ENCODE data around the gene RCN2. TPM values are rescaled to one million over a fixed set of nuclear protein-coding genes. Genes with fewer than 3 reads are reported as not detected.

The RCN2 gene
- total and polyA plus RNA-seq, 7 donors, result 16.6 to 30.1 (median 22.3) TPM

GRCh38 chr15:76996526-76997401, 65.2 kb downstream of the RCN2 start:
- peak in 2 of 4 donors; percentile 45 to 56 for ATAC-seq
- H3K36me3 ChIP-seq (ENCODE audit: insufficient read depth in 1 of 2, low read depth in 1 of 2), result no peaks in the 10 kb centered on the region
- WGBS, 3 donors, result 54 to 67% (median 63%) methylated on average over 13 to 14 of the region's 14 CpGs
- H3K27me3 ChIP-seq (ENCODE audit: insufficient read depth in 3 of 3, low read length in 2 of 3), result peaks cover 0 to 3% (median 0%) of the 10 kb centered on the region in 3 donors
- no peak overlapping the region for H3K27ac ChIP-seq
- TF ChIP-seq CTCF (IDR thresholded peaks at IDR 0.05), result peak; percentile 5
- H3K9me3 ChIP-seq, result no peaks in the 10 kb centered on the region
- peaks cover 6% of the 10 kb centered on the region for H3K4me1 ChIP-seq
- intact Hi-C loops (cut with DNase I), result no loop called here
- peak in 1 of 2 donors; percentile 52 for DNase-seq
- peak overlapping the region; percentile 38 for H3K4me3 ChIP-seq

- DNase-seq (no peak), ATAC-seq (no peak)
- Histone ChIP-seq H3K27me3 (ENCODE audit: insufficient read depth in 3 of 3, low read length in 2 of 3) (peaks cover 0 to 3% (median 0%) of the 10 kb centered on the region in 3 donors), H3K4me3 (no peak overlapping the region), H3K4me1 (peaks cover 6% of the 10 kb centered on the region), H3K27ac (no peak overlapping the region), H3K9me3 (no peaks in the 10 kb centered on the region), H3K36me3 (ENCODE audit: insufficient read depth in 1 of 2, low read depth in 1 of 2) (no peaks in the 10 kb centered on the region)
- TF ChIP-seq CTCF (IDR thresholded peaks at IDR 0.05), result no peak
- WGBS, 3 donors, result 72 to 81% (median 75%) methylated on average over 8 of the region's 8 CpGs
- intact Hi-C loops (cut with DNase I), result no loop called here
Observed at GRCh38 chr15:76998663-76999285, 67.2 kb downstream of the RCN2 start.

- no peak for TF ChIP-seq CTCF (IDR thresholded peaks at IDR 0.05)
- DNase-seq, result peak in 1 of 2 donors; percentile 16
Observed at GRCh38 chr15:76999996-77000395, 68.4 kb downstream of the RCN2 start.

GRCh38 chr15:77001351-77001750, 69.8 kb downstream of the RCN2 start:
- Histone ChIP-seq H3K36me3 (ENCODE audit: insufficient read depth in 1 of 2, low read depth in 1 of 2) (no peaks in the 10 kb centered on the region), H3K27ac (no peak overlapping the region), H3K27me3 (ENCODE audit: insufficient read depth in 3 of 3, low read length in 2 of 3) (no peaks in the 10 kb centered on the region), H3K4me3 (no peak overlapping the region), H3K4me1 (peaks cover 6% of the 10 kb centered on the region), H3K9me3 (no peaks in the 10 kb centered on the region)
- TF ChIP-seq CTCF (IDR thresholded peaks at IDR 0.05), result no peak
- intact Hi-C loops (cut with DNase I), result no loop called here
- 69 to 78% (median 76%) methylated on average over 4 of the region's 4 CpGs for WGBS, 3 donors
- ATAC-seq (no peak), DNase-seq (peak in 1 of 2 donors; percentile 28)

More at GRCh38 chr15:76999996-77000395, 68.4 kb downstream of the RCN2 start:
- ATAC-seq, result no peak
- intact Hi-C loops (cut with DNase I), result no loop called here
- H3K36me3 ChIP-seq (ENCODE audit: insufficient read depth in 1 of 2, low read depth in 1 of 2), result no peaks in the 10 kb centered on the region
- peaks cover 6% of the 10 kb centered on the region for H3K4me1 ChIP-seq
- no peaks in the 10 kb centered on the region for H3K9me3 ChIP-seq
- peaks cover 0 to 3% (median 0%) of the 10 kb centered on the region in 3 donors for H3K27me3 ChIP-seq (ENCODE audit: insufficient read depth in 3 of 3, low read length in 2 of 3)
- no peak overlapping the region for H3K27ac ChIP-seq
- 59 to 82% (median 70%) methylated on average over 2 of the region's 2 CpGs for WGBS, 3 donors
- no peak overlapping the region for H3K4me3 ChIP-seq

Measured in psoas muscle (tissue), 8 donors.